Breast epithelium (tissue), 3 donors: ENCODE measurements around the gene CLEC12A.

Source experiments
- CTCF ChIP-seq, 3 donors: fragments of 450-650 bp; IDR thresholded peaks; one replicate each; pipeline ENCODE4 v1.5.1; 2016 to 2017; ENCODE audit warnings: antibody characterized with exemption in 3 of 3, mild to moderate bottlenecking in 3 of 3, moderate library complexity in 3 of 3
- POLR2A ChIP-seq: fragments of 450-650 bp; IDR thresholded peaks from one replicate; pipeline ENCODE4 v1.6.1; 2016; ENCODE audit warnings: antibody characterized with exemption, mild to moderate bottlenecking, moderate library complexity

- TF ChIP-seq POLR2A: no peak
- no peak for TF ChIP-seq CTCF (IDR thresholded peaks at IDR 0.05)
These were observed 60.1 kb downstream of the CLEC12A start for GRCh38 chr12:10031321-10031720.
